ENCODE measurements around the gene ACOD1.
"Not testable (repeated sequence)": the region's sequence is repeated elsewhere in the genome, so short reads cannot be mapped to it uniquely, and the experiment has no call there.

GRCh38 chr13:76917755-76918481 is 30.4 kb upstream of the ACOD1 start:
- TF ChIP-seq CTCF (IDR thresholded peaks at IDR 0.05; ENCODE audit: low read depth, low read length, missing input control); MAX (IDR thresholded peaks at IDR 0.05); REST (IDR thresholded peaks at IDR 0.05); RAD21 (IDR thresholded peaks at IDR 0.05); GABPA (IDR thresholded peaks at IDR 0.05 in 1 of 2, conservative IDR thresholded peaks at IDR 0.05 in 1 of 2); JUND (IDR thresholded peaks at IDR 0.05); EGR1 (IDR thresholded peaks at IDR 0.05; ENCODE audit: low read depth in 2 of 2); YY1 (IDR thresholded peaks at IDR 0.05); TAF1 (conservative IDR thresholded peaks at IDR 0.05); FOXA1 (IDR thresholded peaks at IDR 0.05); HNF4G (IDR thresholded peaks at IDR 0.05): not testable (repeated sequence)

All from liver (tissue), 3 donors.